Mesothelial cell of epicardium (in vitro differentiated cells): ENCODE measurements around the gene GALT. TPM values are rescaled to one million over a fixed set of nuclear protein-coding genes. Genes with fewer than 3 reads are reported as not detected.

Source experiments
- DNase-seq, 2 experiments: peaks; one replicate each; pipeline ENCODE4 v3.0.0; 2021; ENCODE audit warnings: low spot score in 2 of 2; ENCODE audit not compliant: unreplicated experiment in 2 of 2
- H3K27ac Mint-ChIP-seq: 2 replicates; pipeline ENCODE4 v1.8.0; 2021; ENCODE audit warnings: mixed read lengths
- H3K27me3 Mint-ChIP-seq: 2 replicates; pipeline ENCODE4 v1.8.0; 2021; ENCODE audit warnings: low read depth, mixed read lengths
- H3K36me3 Mint-ChIP-seq: 2 replicates; pipeline ENCODE4 v1.8.0; 2021; ENCODE audit warnings: mixed read lengths
- H3K4me1 Mint-ChIP-seq: 2 replicates; pipeline ENCODE4 v1.8.0; 2021; ENCODE audit warnings: mixed read lengths
- H3K4me3 Mint-ChIP-seq: 2 replicates; pipeline ENCODE4 v1.8.0; 2021; ENCODE audit warnings: mild to moderate bottlenecking, moderate library complexity, mixed read lengths
- H3K9me3 Mint-ChIP-seq: 2 replicates; pipeline ENCODE4 v1.8.0; 2021; ENCODE audit warnings: mixed read lengths
- total RNA-seq: library from RNA; stranded (reverse); gene quantifications from 3 replicates; pipeline ENCODE4 v1.2.1, GENCODE V29; 2021
- TF ChIP-seq, protein P1 (sequence below): fragments of 200-600 bp; sonication (generic); IDR thresholded peaks from one replicate; pipeline ENCODE4 v1.5.0; 2021; ENCODE audit warnings: antibody characterized with exemption; ENCODE audit not compliant: unreplicated experiment

The GALT gene
- total RNA-seq, 1 donor from 2014 or later: 88.5 TPM

DNA sequence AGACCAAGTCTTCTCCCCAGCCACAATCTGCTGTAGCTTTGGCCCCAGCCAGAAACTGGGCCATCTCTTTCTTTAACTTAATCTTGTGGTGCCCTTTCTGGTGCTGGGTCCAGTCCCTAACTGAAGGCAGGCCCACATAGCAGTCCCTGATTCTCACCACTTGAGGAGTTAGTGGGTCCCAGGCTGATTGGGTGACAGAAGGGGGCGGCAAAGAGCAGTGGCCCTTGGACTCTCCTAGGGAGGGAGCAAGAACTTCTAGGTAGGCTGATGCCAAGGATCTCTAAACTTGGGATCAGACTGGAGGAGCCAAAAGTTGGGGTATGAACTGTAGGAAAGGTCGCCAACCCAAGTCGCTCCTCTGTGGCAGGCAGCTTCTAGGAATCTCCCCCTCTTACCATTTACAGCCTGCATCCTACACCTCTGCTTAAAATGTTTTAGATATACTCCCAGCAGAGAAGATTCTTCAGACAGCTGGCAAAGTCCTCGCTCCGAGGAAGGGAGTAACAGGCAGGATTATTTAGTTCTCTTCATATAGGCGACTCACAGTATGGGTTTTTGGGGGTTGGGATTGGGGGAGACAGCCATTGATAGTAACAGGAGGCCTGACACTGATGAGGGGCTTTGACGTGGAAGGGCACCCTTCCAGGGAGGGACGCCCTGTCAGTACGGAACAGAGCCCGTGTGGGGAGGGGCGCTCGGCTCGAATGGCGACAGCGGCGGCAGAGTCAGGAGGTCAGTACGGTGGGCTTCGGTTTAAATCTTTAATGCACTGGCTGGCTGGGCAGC lies 18.0 kb downstream of the GALT start:
- TF ChIP-seq, protein P1, sequence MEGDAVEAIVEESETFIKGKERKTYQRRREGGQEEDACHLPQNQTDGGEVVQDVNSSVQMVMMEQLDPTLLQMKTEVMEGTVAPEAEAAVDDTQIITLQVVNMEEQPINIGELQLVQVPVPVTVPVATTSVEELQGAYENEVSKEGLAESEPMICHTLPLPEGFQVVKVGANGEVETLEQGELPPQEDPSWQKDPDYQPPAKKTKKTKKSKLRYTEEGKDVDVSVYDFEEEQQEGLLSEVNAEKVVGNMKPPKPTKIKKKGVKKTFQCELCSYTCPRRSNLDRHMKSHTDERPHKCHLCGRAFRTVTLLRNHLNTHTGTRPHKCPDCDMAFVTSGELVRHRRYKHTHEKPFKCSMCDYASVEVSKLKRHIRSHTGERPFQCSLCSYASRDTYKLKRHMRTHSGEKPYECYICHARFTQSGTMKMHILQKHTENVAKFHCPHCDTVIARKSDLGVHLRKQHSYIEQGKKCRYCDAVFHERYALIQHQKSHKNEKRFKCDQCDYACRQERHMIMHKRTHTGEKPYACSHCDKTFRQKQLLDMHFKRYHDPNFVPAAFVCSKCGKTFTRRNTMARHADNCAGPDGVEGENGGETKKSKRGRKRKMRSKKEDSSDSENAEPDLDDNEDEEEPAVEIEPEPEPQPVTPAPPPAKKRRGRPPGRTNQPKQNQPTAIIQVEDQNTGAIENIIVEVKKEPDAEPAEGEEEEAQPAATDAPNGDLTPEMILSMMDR: peak; percentile 58
- peaks cover 7% of the 10 kb centered on the region for H3K9me3 Mint-ChIP-seq
- peak in 1 of 2 experiments; percentile 78 for DNase-seq
- H3K4me1 Mint-ChIP-seq: peaks cover 11% of the 10 kb centered on the region
- peaks cover 25% of the 10 kb centered on the region for H3K36me3 Mint-ChIP-seq
- no peaks in the 10 kb centered on the region for H3K27me3 Mint-ChIP-seq
- H3K27ac Mint-ChIP-seq: peak overlapping the region; percentile 90
- H3K4me3 Mint-ChIP-seq: peak overlapping the region; percentile 90

DNA sequence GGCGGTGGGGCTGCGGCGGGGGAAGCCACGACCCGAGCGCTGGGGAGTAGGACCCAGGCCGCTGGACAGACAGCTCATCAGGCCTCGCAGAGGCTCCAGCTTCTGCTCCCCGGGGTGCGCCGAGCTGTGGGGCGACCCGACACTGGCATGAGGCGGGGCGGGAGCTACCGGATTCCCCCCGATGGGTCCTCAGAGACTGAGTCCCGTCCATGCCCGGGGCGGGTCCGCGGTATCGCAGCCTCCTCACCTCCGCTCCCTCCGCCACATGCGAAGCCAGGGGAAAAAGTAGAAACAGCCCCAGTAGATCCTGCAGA lies 18.5 kb downstream of the GALT start:
- Mint-ChIP-seq H3K9me3 (peaks cover 10% of the 10 kb centered on the region), H3K36me3 (peaks cover 30% of the 10 kb centered on the region), H3K27me3 (no peaks in the 10 kb centered on the region), H3K27ac (peak overlapping the region; percentile 90), H3K4me3 (peak overlapping the region; percentile 90), H3K4me1 (peaks cover 11% of the 10 kb centered on the region)
- DNase-seq: no peak
- TF ChIP-seq, protein P1: no peak

DNA sequence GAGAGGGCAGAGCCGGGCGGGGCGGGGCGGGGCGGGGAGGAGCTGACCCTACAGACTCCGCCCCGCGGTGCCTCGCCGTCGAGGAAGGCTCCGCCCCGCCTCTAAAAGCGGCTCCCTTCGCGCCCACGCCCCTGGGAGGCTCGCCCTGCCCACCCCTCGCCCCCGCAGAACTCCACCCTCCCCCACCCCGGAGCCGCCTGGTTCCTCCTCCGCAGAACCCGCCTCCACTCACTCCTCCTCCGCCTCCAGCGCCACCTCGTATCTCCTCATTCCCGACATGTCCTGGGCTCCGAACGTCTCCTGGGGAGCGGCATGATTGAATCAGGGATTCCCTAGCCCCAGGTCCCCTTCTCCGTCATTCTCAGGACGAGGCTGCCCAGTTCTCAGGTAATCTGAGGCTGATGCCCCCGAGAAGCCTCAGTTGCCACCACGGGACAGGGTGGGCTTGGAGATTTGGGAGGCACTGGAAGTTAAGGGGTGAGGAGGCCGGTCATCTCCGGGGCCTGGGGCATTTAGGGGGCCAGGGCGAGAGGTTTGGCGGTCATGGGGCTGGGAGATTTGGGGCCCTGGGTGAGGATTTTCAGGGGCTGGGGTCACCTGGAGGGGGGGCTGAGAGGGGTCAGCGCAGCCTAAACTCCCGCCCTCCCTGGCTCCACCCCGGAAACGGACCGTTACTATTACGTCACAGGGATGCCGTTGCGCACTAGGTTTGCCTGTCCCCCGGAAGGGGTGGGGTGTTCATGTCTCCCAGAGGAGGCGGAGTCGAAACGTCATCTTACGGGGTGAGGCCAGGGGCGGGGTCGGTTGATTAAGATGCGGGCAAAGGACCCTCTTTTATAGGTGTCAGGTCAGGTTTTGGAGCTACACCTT lies 19.1 kb downstream of the GALT start:
- Mint-ChIP-seq H3K4me3 (peak overlapping the region; percentile 90), H3K4me1 (peaks cover 11% of the 10 kb centered on the region)
- TF ChIP-seq, protein P1: no peak

DNA sequence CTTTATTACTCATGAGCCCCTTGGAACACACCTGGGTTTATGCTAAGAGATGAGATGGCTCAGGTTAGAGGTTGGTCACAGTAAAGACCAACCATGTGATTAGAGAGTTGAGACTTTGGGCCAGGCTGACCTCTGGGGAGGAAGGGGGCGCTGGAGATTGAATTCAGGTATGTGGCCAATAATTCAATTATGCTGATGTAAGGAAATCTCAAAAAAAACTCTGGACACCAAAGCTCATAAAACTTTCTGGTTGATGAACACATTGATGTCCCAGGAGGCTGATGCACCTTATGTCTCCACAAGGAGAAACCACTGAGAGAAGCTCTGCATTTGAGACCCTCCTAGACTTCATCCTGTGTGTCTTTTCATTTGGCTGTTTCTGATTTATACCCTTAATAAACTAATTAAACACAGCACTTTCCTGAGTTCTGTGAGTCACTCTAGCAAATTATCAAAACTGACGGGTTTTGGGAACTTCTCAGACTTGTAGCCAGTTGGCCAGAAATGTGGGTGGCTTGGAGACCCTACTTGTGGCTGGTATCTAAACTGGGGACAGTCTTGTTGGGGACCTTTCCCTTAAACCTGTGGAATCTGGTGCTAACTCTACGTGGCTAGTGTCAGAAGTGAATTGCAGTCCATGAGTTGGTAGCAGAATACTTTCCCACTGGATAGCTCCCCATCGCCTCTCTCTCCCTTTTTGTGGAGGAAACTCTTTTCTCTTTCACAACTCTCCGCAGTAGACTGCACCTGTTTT lies 23.5 kb downstream of the GALT start:
- Mint-ChIP-seq H3K27me3 (no peaks in the 10 kb centered on the region), H3K36me3 (peaks cover 21% of the 10 kb centered on the region), H3K9me3 (peaks cover 24% of the 10 kb centered on the region), H3K4me3 (no peak overlapping the region), H3K4me1 (peaks cover 4% of the 10 kb centered on the region), H3K27ac (no peak overlapping the region)
- TF ChIP-seq, protein P1: no peak
- DNase-seq: no peak

More for the DNA sequence above, 19.1 kb downstream of the GALT start:
- peak; percentile 85 to 87 for DNase-seq
- Mint-ChIP-seq H3K27me3 (no peaks in the 10 kb centered on the region), H3K9me3 (peaks cover 14% of the 10 kb centered on the region), H3K36me3 (peaks cover 26% of the 10 kb centered on the region), H3K27ac (peak overlapping the region; percentile 98)

DNA sequence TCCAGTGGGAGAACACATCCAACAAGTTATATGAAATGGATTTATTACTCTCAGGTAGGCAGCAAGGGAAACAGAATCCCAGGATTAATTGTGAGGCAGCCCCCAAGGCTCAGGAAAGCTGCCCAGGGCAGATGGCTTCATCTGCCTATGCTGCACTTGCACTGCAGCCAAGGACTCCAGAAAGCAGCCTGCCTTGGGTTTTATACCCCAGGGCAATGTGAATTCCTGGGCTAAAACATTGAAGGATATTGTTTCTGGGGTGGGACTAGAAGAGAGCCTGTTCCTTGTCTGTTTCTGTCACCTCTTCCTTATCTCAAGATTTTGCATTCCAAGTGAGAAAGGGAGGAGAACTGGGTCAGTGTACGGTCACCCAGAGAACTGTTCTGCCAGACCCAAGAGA lies 24.8 kb downstream of the GALT start:
- TF ChIP-seq, protein P1: no peak
- Mint-ChIP-seq H3K27ac (no peak overlapping the region), H3K36me3 (peaks cover 21% of the 10 kb centered on the region), H3K4me1 (peaks cover 2% of the 10 kb centered on the region), H3K4me3 (no peak overlapping the region), H3K9me3 (peaks cover 24% of the 10 kb centered on the region), H3K27me3 (no peaks in the 10 kb centered on the region)
- no peak for DNase-seq
